H1 (cell line): Measurements from ENCODE around the gene PRKCD. TPM values are rescaled to one million over a fixed set of nuclear protein-coding genes. Genes with fewer than 3 reads are reported as not detected.

ENCODE experiments used
- CTCF ChIA-PET: fragments of 300-600 bp; sonication (Branson Sonifier 250); formaldehyde crosslinking; loops from one replicate; lab custom pipeline; 2021; ENCODE audit not compliant: partially characterized antibody; lab: Charles Lee
- POLR2A ChIA-PET: fragments of 300-600 bp; sonication (Branson Sonifier 250); formaldehyde crosslinking; loops from one replicate; lab custom pipeline; 2021; ENCODE audit warnings: inconsistent platforms; ENCODE audit not compliant: partially characterized antibody; lab: Charles Lee
- DNase-seq, 2 experiments: peaks; one replicate each; pipeline versions ENCODE4 v3.0.0 to v3.0.0-alpha.2; 2010 to 2022; ENCODE audit warnings: low spot score in 2 of 2, low read depth in 1 of 2, mixed read lengths in 1 of 2
- FAIRE-seq: peaks from 2 replicates; lab custom pipeline; 2011; peaks lifted over from hg19 to GRCh38; lab: Jason Lieb, UNC
- H2AFZ ChIP-seq: 2 replicates; pipeline ENCODE4 v1.8.1; 2012; ENCODE audit warnings: low read length, inconsistent platforms
- H2AK5ac ChIP-seq: 2 replicates; pipeline ENCODE4 v1.6.1; 2013; ENCODE audit warnings: low read depth, low read length
- H2BK120ac ChIP-seq: replicated peaks from 2 replicates; pipeline ENCODE3; 2013; ENCODE audit warnings: low read depth, low read length, inconsistent platforms
- H2BK12ac ChIP-seq: 2 replicates; pipeline ENCODE4 v1.6.1; 2013; ENCODE audit warnings: low read depth, low read length
- H2BK15ac ChIP-seq: 2 replicates; pipeline ENCODE4 v1.6.1; 2013; ENCODE audit warnings: low read length
- H2BK20ac ChIP-seq: 2 replicates; pipeline ENCODE4 v1.6.1; 2013; ENCODE audit warnings: low read length
- H2BK5ac ChIP-seq: 2 replicates; pipeline ENCODE4 v1.6.1; 2013; ENCODE audit warnings: low read depth, low read length
- H3K14ac ChIP-seq: 2 replicates; pipeline ENCODE4 v1.6.1; 2013; ENCODE audit warnings: inconsistent platforms; ENCODE audit not compliant: insufficient read length
- H3K18ac ChIP-seq: 2 replicates; pipeline ENCODE4 v1.6.1; 2013; ENCODE audit warnings: low read length; ENCODE audit errors: extremely low read depth
- H3K23ac ChIP-seq: 2 replicates; pipeline ENCODE4 v1.6.1; 2013; ENCODE audit warnings: inconsistent platforms; ENCODE audit not compliant: insufficient read length
- H3K23me2 ChIP-seq: 2 replicates; pipeline ENCODE4 v1.6.1; 2013; ENCODE audit warnings: low read depth, low read length
- H3K27ac ChIP-seq: 2 replicates; pipeline ENCODE4 v1.6.1; 2011; ENCODE audit warnings: low read depth, low read length, inconsistent platforms
- H3K27me3 ChIP-seq, 4 experiments: replicated peaks in 1 of 4; 1 replicate in 1 of 4; 2 replicates in 3 of 4; pipeline versions ENCODE4 v1.6.1 to v1.8.1; 2011 to 2013; ENCODE audit warnings: low read length in 3 of 4, mild to moderate bottlenecking in 3 of 4, inconsistent platforms in 2 of 4, mixed read lengths in 2 of 4, moderate library complexity in 1 of 4; ENCODE audit not compliant: control insufficient read depth in 3 of 4, insufficient read depth in 3 of 4; ENCODE audit errors: extremely low read depth in 1 of 4
- H3K36me3 ChIP-seq, 4 experiments: 2 replicates each; pipeline versions ENCODE4 v1.6.1 to v1.8.1; 2011 to 2013; ENCODE audit warnings: mild to moderate bottlenecking in 4 of 4, low read length in 3 of 4, moderate library complexity in 2 of 4, control low read depth in 1 of 4, inconsistent platforms in 1 of 4; ENCODE audit not compliant: insufficient read depth in 4 of 4, control insufficient read depth in 2 of 4
- H3K4ac ChIP-seq: replicated peaks from 2 replicates; pipeline ENCODE3; 2013; ENCODE audit warnings: low read length, low read depth, mixed read lengths, inconsistent platforms; ENCODE audit not compliant: insufficient read length
- H3K4me1 ChIP-seq, 4 experiments: replicated peaks in 1 of 4; 1 replicate in 1 of 4; 2 replicates in 3 of 4; pipeline versions ENCODE4 v1.6.1 to v1.8.1; 2011 to 2013; ENCODE audit warnings: low read length in 3 of 4, inconsistent platforms in 2 of 4, mixed read lengths in 1 of 4; ENCODE audit not compliant: insufficient read depth in 4 of 4, control insufficient read depth in 3 of 4
- H3K4me2 ChIP-seq, 2 experiments: 2 replicates each; pipeline versions ENCODE4 v1.6.1 to v1.8.1; 2011 to 2013; ENCODE audit warnings: low read depth in 2 of 2, low read length in 2 of 2, control low read depth in 1 of 2, inconsistent platforms in 1 of 2, mild to moderate bottlenecking in 1 of 2; ENCODE audit not compliant: insufficient read depth in 1 of 2
- H3K4me3 ChIP-seq, 4 experiments: fragments of 200-600, 300-600 bp in 1 of 4; sonication (generic), shearing (Covaris generic), sonication (Bioruptor Twin) in 1 of 4; 2 replicates each; pipeline versions ENCODE4 v1.5.1 to v1.8.1; 2011 to 2016; ENCODE audit warnings: low read length in 4 of 4, low read depth in 3 of 4, control low read depth in 2 of 4, inconsistent platforms in 2 of 4, mild to moderate bottlenecking in 2 of 4, mixed read lengths in 1 of 4, moderate library complexity in 1 of 4; ENCODE audit not compliant: insufficient read depth in 2 of 4; ENCODE audit errors: extremely low read depth in 1 of 4
- H3K56ac ChIP-seq: replicated peaks from 2 replicates; pipeline ENCODE3; 2013; ENCODE audit warnings: low read depth, mild to moderate bottlenecking, mixed read lengths, low read length, inconsistent platforms; ENCODE audit not compliant: insufficient read length
- H3K79me1 ChIP-seq: 2 replicates; pipeline ENCODE4 v1.6.1; 2013; ENCODE audit warnings: low read depth, low read length, control low read depth
- H3K79me2 ChIP-seq, 2 experiments: 2 replicates each; pipeline versions ENCODE4 v1.6.1 to v1.8.1; 2012 to 2013; ENCODE audit warnings: low read length in 2 of 2, mild to moderate bottlenecking in 2 of 2, inconsistent platforms in 1 of 2; ENCODE audit not compliant: insufficient read depth in 2 of 2, control insufficient read depth in 1 of 2
- H3K9ac ChIP-seq, 4 experiments: replicated peaks in 1 of 4; 1 replicate in 1 of 4; 2 replicates in 3 of 4; pipeline versions ENCODE4 v1.6.1 to v1.8.1; 2011 to 2013; ENCODE audit warnings: low read depth in 3 of 4, low read length in 3 of 4, control low read depth in 2 of 4, mild to moderate bottlenecking in 2 of 4, moderate library complexity in 2 of 4, inconsistent platforms in 1 of 4; ENCODE audit errors: extremely low read depth in 1 of 4
- H3K9me3 ChIP-seq, 2 experiments: 2 replicates each; pipeline versions ENCODE4 v1.6.1 to v1.8.1; 2012 to 2013; ENCODE audit warnings: mild to moderate bottlenecking in 2 of 2, moderate library complexity in 2 of 2, control low read depth in 1 of 2, inconsistent platforms in 1 of 2, low read depth in 1 of 2, low read length in 1 of 2, mixed read lengths in 1 of 2; ENCODE audit not compliant: insufficient read depth in 2 of 2
- H4K20me1 ChIP-seq, 2 experiments: replicated peaks in 1 of 2; 2 replicates each; pipeline versions ENCODE3 to v1.8.1; 2011 to 2013; ENCODE audit warnings: inconsistent platforms in 2 of 2, low read length in 2 of 2, mild to moderate bottlenecking in 1 of 2; ENCODE audit not compliant: insufficient read depth in 2 of 2, control insufficient read depth in 1 of 2
- H4K5ac ChIP-seq: 2 replicates; pipeline ENCODE4 v1.6.1; 2013; ENCODE audit warnings: low read length, low read depth, mixed read lengths, inconsistent platforms; ENCODE audit not compliant: insufficient read length
- H4K8ac ChIP-seq: 2 replicates; pipeline ENCODE4 v1.8.0; 2013; ENCODE audit warnings: mild to moderate bottlenecking, moderate library complexity, low read length, inconsistent platforms; ENCODE audit not compliant: insufficient read depth; ENCODE audit errors: extremely low read depth
- H4K91ac ChIP-seq: replicated peaks from 2 replicates; pipeline ENCODE3; 2013; ENCODE audit warnings: low read length, mixed read lengths, inconsistent platforms; ENCODE audit not compliant: insufficient read length
- ASH2L ChIP-seq: fragments of 200-600, 300-600 bp; sonication (generic); IDR thresholded peaks from one replicate; pipeline ENCODE4 v1.7.1; 2017; ENCODE audit warnings: low read length
- EP300 ChIP-seq, 2 experiments: IDR thresholded peaks; 1 replicate in 1 of 2; 2 replicates in 1 of 2; pipeline ENCODE4 v1.6.1; 2011 to 2012; ENCODE audit warnings: low read depth in 2 of 2, low read length in 2 of 2, mild to moderate bottlenecking in 2 of 2, borderline replicate concordance in 1 of 2, inconsistent platforms in 1 of 2, moderate library complexity in 1 of 2
- HDAC2 ChIP-seq, 2 experiments: fragments of 300-600 bp in 1 of 2; sonication (generic) in 1 of 2; IDR thresholded peaks; 2 replicates each; pipeline ENCODE4 v1.6.1; 2011 to 2012; ENCODE audit warnings: low read depth in 2 of 2, low read length in 2 of 2, mild to moderate bottlenecking in 2 of 2, moderate library complexity in 2 of 2, borderline replicate concordance in 1 of 2, inconsistent platforms in 1 of 2
- JUND ChIP-seq: IDR thresholded peaks from 2 replicates; pipeline ENCODE4 v1.6.1; 2011; ENCODE audit warnings: mild to moderate bottlenecking, improper control_type of control experiment, low read length
- MAFK ChIP-seq: IDR thresholded peaks from 2 replicates; pipeline ENCODE4 v1.6.1; 2012; ENCODE audit warnings: low read depth, mild to moderate bottlenecking, improper control_type of control experiment, low read length
- MAX ChIP-seq: IDR thresholded peaks from 2 replicates; pipeline ENCODE4 v1.6.1; 2012; ENCODE audit warnings: inconsistent platforms
- RFX5 ChIP-seq: IDR thresholded peaks from 2 replicates; pipeline ENCODE4 v1.6.1; 2011; ENCODE audit warnings: low read depth, low read length, improper control_type of control experiment, borderline replicate concordance
- SIX5 ChIP-seq: IDR thresholded peaks from 2 replicates; pipeline ENCODE4 v1.6.1; 2011; ENCODE audit warnings: mild to moderate bottlenecking, low read depth, low read length
- TAF7 ChIP-seq: optimal IDR thresholded peaks from 2 replicates; pipeline ENCODE3; 2011; ENCODE audit warnings: low read depth, mild to moderate bottlenecking, inconsistent platforms, low read length, moderate library complexity, borderline replicate concordance
- TCF12 ChIP-seq: IDR thresholded peaks from 2 replicates; pipeline ENCODE4 v1.6.1; 2011; ENCODE audit warnings: low read depth, mild to moderate bottlenecking, low read length
- WGBS, 2 experiments: shearing (Covaris generic) in 1 of 2; methylation state at CpG; one replicate each; pipeline versions ENCODE4 v1.1.6 to v1.1.7; 2013 to 2015; ENCODE audit warnings: low lambda C conversion rate in 2 of 2, mixed read lengths in 2 of 2, inconsistent platforms in 1 of 2, low coverage in 1 of 2, missing lambda C conversion rate in 1 of 2; ENCODE audit not compliant: insufficient replicate concordance in 2 of 2, insufficient coverage in 1 of 2, insufficient read length in 1 of 2; ENCODE audit errors: extremely low coverage in 1 of 2, missing lambda C conversion rate in 1 of 2; 5-methylcytosine and 5-hydroxymethylcytosine counted together
- polyA plus RNA-seq, 7 experiments: library from polyadenylated mRNA; depleted of rRNA in 3 of 7; stranded (reverse) in 5 of 7; unstranded in 2 of 7; fragments of >200 nt in 5 of 7; fragments of 200-250 nt in 2 of 7; gene quantifications; 1 replicate in 5 of 7; 2 replicates in 1 of 7; 4 replicates in 1 of 7; pipeline versions ENCODE4 v1.2.1 to v1.2.3, GENCODE V29; 2011 to 2013; ENCODE audit warnings: missing spikeins in 2 of 7, mixed read lengths in 2 of 7
- total RNA-seq: library from RNA; stranded (reverse); fragmentation: NEBNext Ultra II Directional; extraction: Animal tissue kit (Norgen Biotek cat#: 25700); gene quantifications from 2 replicates; pipeline ENCODE4 v1.2.1, GENCODE V29; 2021
- TF ChIP-seq, protein P1 (sequence below): IDR thresholded peaks from 2 replicates; pipeline ENCODE4 v1.6.1; 2011; ENCODE audit warnings: low read depth, mild to moderate bottlenecking, low read length; ENCODE audit not compliant: insufficient read depth

Gene PRKCD
- total and polyA plus RNA-seq, 2 of the 8 experiments (the other 6 are each of a cell fraction or from before 2014, with no cell fraction given) = 22.6 to 23.9 TPM

GRCh38 chr3:53144862-53145712 lies 15.9 kb upstream of the PRKCD start:
- FAIRE-seq = no peak
- no peak for TF ChIP-seq MAFK
- TF ChIP-seq JUND = no peak
- no peak for TF ChIP-seq SIX5
- no peak for TF ChIP-seq TCF12
- no peak for TF ChIP-seq ASH2L
- no peak for TF ChIP-seq HDAC2 (IDR thresholded peaks at IDR 0.05; ENCODE audit: borderline replicate concordance in 1 of 2, low read depth in 2 of 2, low read length in 2 of 2)
- no peak for TF ChIP-seq MAX
- TF ChIP-seq TAF7 = no peak
- no peak for TF ChIP-seq EP300 (IDR thresholded peaks at IDR 0.05; ENCODE audit: borderline replicate concordance in 1 of 2, low read depth in 2 of 2, low read length in 2 of 2)
- TF ChIP-seq RFX5 = no peak
- TF ChIP-seq, protein P1, sequence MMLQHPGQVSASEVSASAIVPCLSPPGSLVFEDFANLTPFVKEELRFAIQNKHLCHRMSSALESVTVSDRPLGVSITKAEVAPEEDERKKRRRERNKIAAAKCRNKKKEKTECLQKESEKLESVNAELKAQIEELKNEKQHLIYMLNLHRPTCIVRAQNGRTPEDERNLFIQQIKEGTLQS = no peak

More at GRCh38 chr3:53144862-53145712, 15.9 kb upstream of the PRKCD start:
- Histone ChIP-seq H3K27ac (no peak overlapping the region), H2BK12ac (no peak overlapping the region), H2AFZ (no peak overlapping the region), H3K9me3 (no peaks in the 10 kb centered on the region), H3K79me2 (no peaks in the 10 kb centered on the region), H4K91ac (no peak overlapping the region), H3K18ac (no peak overlapping the region), H3K23ac (no peak overlapping the region), H3K27me3 (no peaks in the 10 kb centered on the region), H2BK20ac (no peak overlapping the region), H3K9ac (no peak overlapping the region), H3K79me1 (no peaks in the 10 kb centered on the region; the same call in 1 of the 2 replicates), H2BK15ac (no peak overlapping the region), H3K4me2 (no peak overlapping the region), H3K4me3 (no peak overlapping the region), H3K4me1 (no peaks in the 10 kb centered on the region; a peak in 1 of 7 replicates), H4K20me1 (peaks cover 0 to 4% of the 10 kb centered on the region in 2 experiments), H3K14ac (no peak overlapping the region), H3K36me3 (no peaks in the 10 kb centered on the region; a peak in 1 of 8 replicates), H2BK120ac (no peak overlapping the region), H2AK5ac (no peak overlapping the region), H4K5ac (no peak overlapping the region), H3K56ac (no peak overlapping the region), H2BK5ac (no peak overlapping the region), H3K23me2 (no peaks in the 10 kb centered on the region), H3K4ac (no peak overlapping the region), H4K8ac (no peak overlapping the region)
- ChIA-PET POLR2A (interaction anchor here (0.6 to 1.8 kb wide), 3 partner anchors 8 to 15 kb away, joined by 3 to 5 read pairs (median 4); no protein-coding TSS in a partner anchor), CTCF (interaction anchor here (1.0 to 2.2 kb wide), 10 partner anchors 8 to 51 kb away, joined by 3 to 10 read pairs (median 6); no protein-coding TSS in a partner anchor)
- WGBS, 2 experiments = 90% methylated on average over 11 of the region's 11 CpGs; no CpG with 5 or more reads in 1 of the 2 experiments
- no peak for DNase-seq
